ENCODE data around the gene CANT1. TPM values are rescaled to one million over a fixed set of nuclear protein-coding genes. Genes with fewer than 3 reads are reported as not detected.

CANT1 gene
- total RNA-seq, 2 experiments from 2014 or later = 48.7 to 51.0 TPM

DNA sequence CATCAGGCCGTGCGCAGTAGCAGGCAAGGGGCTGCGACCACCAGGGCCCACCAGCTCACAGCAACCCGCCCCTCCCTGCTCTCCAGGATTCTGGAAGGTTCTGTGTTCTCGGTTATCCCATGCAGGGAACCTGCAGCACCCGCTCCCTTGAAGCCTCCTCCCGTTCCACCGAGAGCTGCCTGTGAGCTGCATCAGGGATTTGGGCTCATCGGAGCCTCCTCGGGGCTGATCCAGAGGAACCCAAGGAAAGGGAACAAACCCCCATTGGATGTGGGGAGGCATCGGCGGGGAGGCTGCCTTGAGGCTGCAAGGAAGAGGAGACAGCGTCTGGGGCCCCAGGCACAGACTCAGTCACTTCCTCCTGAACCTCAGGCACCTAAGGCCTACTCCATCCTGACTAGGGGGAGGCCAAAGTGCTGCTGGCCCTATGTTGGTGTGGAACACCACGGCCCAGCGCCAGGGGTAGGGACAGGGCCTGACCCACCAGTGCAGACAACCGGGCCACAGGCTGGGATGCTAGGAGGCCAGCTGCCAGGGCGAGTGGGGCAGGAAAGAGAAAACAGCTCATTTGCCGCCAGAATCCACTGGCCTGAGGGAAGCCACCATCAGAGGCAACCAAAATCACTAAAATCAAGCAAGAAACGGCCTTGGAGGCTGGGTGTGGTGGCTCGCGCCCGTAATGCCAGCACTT lies 15.4 kb downstream of the CANT1 start:
- no peak for DNase-seq
- Mint-ChIP-seq H3K36me3 (ENCODE audit: low read depth) (peaks cover 35% of the 10 kb centered on the region), H3K4me3 (no peak overlapping the region), H3K27me3 (ENCODE audit: low read depth) (no peaks in the 10 kb centered on the region), H3K4me1 (ENCODE audit: low read depth) (no peaks in the 10 kb centered on the region), H3K27ac (no peak overlapping the region), H3K9me3 (no peaks in the 10 kb centered on the region)
- CTCF ChIA-PET = interaction anchor here (0.6 to 1.8 kb wide), 4 partner anchors 15 to 139 kb away, joined by 3 to 5 read pairs (median 3); no protein-coding TSS in a partner anchor
- intact Hi-C loops (cut with micrococcal nuclease) = no loop called here

DNA sequence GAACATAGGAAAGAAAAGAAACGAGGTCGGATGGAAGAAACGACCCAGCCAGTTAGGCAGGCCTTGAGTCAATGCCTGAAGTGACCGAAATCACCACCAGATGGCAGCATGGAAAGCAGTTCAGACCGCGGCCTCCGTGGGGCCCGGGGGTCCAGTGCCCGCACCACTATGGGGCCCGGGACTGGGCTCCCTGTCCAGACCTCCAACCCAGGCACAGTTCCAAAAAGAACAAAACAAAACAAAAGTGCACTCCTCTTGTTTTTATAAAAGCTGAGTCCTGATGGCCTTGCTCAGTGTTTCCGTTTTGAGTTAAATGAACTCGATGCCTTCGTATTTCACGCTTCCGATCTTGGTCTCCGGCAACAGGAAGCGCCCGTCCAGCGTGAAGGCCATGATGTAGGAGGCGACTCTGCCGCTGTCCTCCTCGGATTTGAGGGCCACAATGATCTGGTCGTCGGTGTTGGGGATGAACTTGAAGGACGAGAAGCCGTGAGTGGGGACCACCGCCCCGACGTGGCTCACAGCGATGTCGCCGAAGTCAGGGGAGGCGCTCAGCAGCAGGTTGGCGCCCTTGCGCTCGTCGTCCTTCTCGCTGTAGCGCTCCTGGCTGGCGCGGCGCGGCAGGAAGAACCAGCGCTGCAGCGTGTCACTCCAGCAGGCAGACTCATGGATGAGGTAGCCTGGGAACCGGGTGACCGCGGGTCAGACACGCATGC lies 16.2 kb downstream of the CANT1 start:
- DNase-seq = peak; percentile 73
- H3K27me3 Mint-ChIP-seq (ENCODE audit: low read depth) = no peaks in the 10 kb centered on the region
- H3K27ac Mint-ChIP-seq = no peak overlapping the region
- H3K36me3 Mint-ChIP-seq (ENCODE audit: low read depth) = peaks cover 35% of the 10 kb centered on the region
- no peaks in the 10 kb centered on the region for H3K4me1 Mint-ChIP-seq (ENCODE audit: low read depth)
- intact Hi-C loops (cut with micrococcal nuclease) = no loop called here
- CTCF ChIA-PET = interaction anchor here (0.6 to 1.8 kb wide), 5 partner anchors 14 to 140 kb away, joined by 3 to 5 read pairs (median 3); no protein-coding TSS in a partner anchor
- no peaks in the 10 kb centered on the region for H3K9me3 Mint-ChIP-seq
- H3K4me3 Mint-ChIP-seq = no peak overlapping the region

DNA sequence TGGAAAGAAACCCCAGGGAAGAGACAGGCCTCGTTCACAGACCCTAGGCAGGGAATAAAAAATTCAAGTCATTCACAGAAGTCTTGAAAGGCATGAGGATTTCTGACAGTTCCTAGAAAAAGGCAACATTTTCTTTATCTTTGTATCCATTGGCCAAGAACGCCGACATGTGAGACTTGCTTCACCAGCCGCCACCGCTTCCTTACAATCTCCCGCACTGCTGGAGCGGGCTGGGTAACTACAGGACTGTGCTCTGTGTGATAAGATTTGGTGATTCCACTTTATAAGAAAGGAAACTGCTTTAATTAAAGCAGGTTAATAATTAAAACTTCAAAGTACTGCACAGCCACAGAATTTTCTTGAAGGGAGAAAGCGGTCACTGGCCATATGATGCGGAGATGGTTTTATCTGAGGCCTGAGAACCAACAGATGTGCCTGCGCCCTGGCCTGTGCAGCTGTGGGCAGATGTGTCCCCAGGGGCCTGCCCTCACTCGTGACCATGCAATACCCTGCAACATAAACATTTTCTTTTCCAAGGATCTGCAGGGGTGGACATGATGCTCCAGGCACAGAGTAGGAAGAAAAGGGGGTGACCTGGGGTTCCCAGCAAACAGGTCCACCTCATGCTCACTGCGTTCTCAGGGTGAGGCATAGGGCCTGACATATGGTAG lies 16.9 kb downstream of the CANT1 start:
- no peaks in the 10 kb centered on the region for H3K27me3 Mint-ChIP-seq (ENCODE audit: low read depth)
- intact Hi-C loops (cut with micrococcal nuclease) = no loop called here

DNA sequence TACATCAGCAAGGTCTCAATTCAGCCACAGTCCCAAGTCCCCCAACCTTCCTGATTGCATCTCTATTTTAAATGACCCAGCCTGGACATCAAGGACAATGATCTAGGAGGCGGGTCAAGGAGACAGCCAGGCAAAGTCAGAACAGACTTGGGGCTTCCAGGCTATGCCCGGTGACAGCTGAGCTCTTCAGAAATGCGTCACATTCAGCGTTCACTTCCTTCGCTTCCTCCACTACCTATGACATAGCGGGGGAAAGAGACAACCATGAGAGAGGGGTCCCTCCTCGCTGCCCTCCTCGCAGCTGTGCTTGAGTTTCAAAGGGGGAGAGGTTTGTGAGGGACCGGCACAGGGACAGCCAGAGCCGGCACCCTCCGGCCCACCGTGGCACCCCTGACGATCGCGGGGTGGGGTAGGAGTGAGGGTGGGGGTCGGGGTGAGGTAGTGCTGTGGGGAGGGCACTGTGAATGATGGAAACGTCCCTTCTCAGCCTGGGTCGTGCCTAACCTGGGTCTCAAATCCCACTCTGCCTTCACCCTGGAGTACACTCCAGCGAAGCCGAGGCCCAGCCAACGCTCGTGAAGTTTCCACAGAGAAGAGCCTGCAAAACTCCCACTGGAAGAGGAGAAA lies 17.5 kb downstream of the CANT1 start:
- DNase-seq = no peak
- CTCF ChIA-PET = no interaction called here
- H3K36me3 Mint-ChIP-seq (ENCODE audit: low read depth) = peaks cover 33% of the 10 kb centered on the region
- intact Hi-C loops (cut with micrococcal nuclease) = no loop called here
- H3K9me3 Mint-ChIP-seq = no peaks in the 10 kb centered on the region
- H3K27ac Mint-ChIP-seq = no peak overlapping the region
- peaks cover 4% of the 10 kb centered on the region for H3K4me1 Mint-ChIP-seq (ENCODE audit: low read depth)
- H3K4me3 Mint-ChIP-seq = no peak overlapping the region
- H3K27me3 Mint-ChIP-seq (ENCODE audit: low read depth) = no peaks in the 10 kb centered on the region

More for the DNA sequence above, 16.9 kb downstream of the CANT1 start:
- no peak for DNase-seq
- H3K27ac Mint-ChIP-seq = no peak overlapping the region
- CTCF ChIA-PET = interaction anchor here (0.6 to 1.8 kb wide), 5 partner anchors 13 to 140 kb away, joined by 3 to 5 read pairs (median 3); no protein-coding TSS in a partner anchor
- peaks cover 35% of the 10 kb centered on the region for H3K36me3 Mint-ChIP-seq (ENCODE audit: low read depth)
- H3K4me3 Mint-ChIP-seq = no peak overlapping the region
- peaks cover under 1% of the 10 kb centered on the region for H3K4me1 Mint-ChIP-seq (ENCODE audit: low read depth)
- no peaks in the 10 kb centered on the region for H3K9me3 Mint-ChIP-seq

DNA sequence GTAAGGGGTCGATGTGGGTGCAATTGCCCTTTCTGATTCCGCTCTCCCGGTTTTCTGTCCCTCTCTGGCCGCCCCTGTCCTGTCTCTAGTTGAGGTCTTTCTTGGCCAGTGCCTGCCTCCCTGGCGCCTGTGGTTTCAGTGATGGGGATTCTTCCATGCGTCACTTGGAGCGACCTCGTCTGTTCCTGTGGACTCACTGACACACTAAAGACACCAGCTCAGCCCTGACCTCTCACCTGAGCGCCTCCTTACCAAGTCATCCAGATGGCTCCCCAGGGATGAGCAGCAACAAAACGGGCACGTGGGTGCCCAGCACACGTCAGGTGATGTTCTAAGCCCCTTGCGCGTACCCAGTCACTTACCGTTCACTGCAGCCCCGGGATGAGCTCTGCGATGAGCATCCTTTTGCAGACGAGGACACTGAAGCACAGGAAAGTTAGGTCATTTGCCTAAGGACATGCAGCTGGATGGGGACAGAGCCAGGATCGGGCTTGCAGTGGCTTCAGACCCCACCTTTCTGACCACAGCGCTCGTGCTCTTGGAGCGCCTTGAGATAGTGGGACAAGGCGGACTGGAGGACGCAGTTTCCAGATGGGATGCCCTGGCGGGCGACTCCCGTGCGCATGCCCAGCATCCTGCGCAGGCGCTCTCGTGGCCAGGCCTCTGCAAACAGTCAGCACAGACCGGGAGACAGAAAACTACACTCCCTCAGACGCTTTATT lies 18.4 kb downstream of the CANT1 start:
- peaks cover 28% of the 10 kb centered on the region for H3K36me3 Mint-ChIP-seq (ENCODE audit: low read depth)
- H3K4me1 Mint-ChIP-seq (ENCODE audit: low read depth) = peaks cover 13% of the 10 kb centered on the region
- no peaks in the 10 kb centered on the region for H3K27me3 Mint-ChIP-seq (ENCODE audit: low read depth)
- CTCF ChIA-PET = interaction anchor here (0.9 kb wide), 1 partner anchor 10 kb away, joined by 3 read pairs; no protein-coding TSS in a partner anchor
- H3K27ac Mint-ChIP-seq = no peak overlapping the region
- H3K4me3 Mint-ChIP-seq = no peak overlapping the region
- no peaks in the 10 kb centered on the region for H3K9me3 Mint-ChIP-seq
- intact Hi-C loops (cut with micrococcal nuclease) = no loop called here
- DNase-seq = no peak

DNA sequence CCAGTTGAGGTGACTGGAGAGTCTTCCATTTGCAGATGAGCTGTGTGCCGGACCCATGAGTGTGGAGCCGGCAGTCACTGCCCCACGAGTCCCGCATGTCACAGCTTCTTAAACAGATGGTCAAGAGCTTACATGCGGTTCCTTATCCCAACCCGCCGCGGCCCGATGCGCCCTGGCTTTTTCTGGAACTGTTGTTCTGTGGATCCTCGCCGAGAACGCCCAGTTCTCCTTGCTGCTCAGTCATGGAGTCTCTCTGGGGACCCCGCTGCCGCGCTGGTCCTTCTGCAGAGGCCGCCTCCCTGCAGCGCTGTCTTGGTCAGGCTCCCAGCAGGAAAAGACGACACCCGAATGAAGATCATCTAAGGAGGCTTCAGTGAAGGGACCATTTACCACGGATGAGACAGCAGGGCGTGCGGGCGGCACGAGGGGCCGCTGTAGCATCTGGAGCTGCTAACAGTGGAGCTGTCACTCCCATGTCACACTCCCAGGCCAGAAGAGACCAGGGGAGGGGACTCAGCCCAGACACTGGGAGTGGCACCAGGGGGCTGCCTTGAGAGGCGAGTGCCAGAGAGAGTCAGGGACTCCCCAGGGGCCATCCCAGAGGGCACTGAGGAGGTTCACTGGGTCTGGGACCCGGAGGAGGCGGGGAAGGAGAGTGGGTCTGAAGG lies 19.1 kb downstream of the CANT1 start:
- Mint-ChIP-seq H3K4me3 (no peak overlapping the region), H3K27me3 (ENCODE audit: low read depth) (no peaks in the 10 kb centered on the region), H3K27ac (no peak overlapping the region), H3K4me1 (ENCODE audit: low read depth) (peaks cover 18% of the 10 kb centered on the region), H3K9me3 (no peaks in the 10 kb centered on the region), H3K36me3 (ENCODE audit: low read depth) (peaks cover 25% of the 10 kb centered on the region)
- CTCF ChIA-PET = interaction anchor here (0.7 to 0.9 kb wide), 2 partner anchors 10 to 54 kb away, joined by 3 read pairs; no protein-coding TSS in a partner anchor
- no peak for DNase-seq
- intact Hi-C loops (cut with micrococcal nuclease) = no loop called here

DNA sequence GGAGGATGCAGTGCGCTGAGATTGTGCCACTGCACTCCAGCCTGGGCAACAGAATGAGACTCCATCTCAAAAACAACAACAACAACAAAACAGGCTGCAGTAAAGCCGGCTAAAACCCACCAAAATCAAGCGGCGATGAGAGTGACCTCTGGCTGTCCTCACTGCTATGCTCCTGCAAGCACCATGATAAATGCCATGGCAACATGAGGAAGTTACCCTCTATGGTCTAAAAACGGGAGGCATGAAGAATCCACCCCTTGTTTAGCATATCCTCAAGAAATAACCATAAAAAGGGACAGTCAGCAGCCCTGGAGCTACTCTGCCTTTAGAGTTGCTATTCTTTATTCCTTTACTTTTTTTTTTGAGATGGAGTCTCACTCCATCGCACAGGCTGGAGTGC lies 21.4 kb downstream of the CANT1 start:
- H3K9me3 Mint-ChIP-seq = no peaks in the 10 kb centered on the region
- CTCF ChIA-PET = interaction anchor here (0.6 kb wide), 1 partner anchor 349 kb away, joined by 3 read pairs; no protein-coding TSS in a partner anchor
- intact Hi-C loops (cut with micrococcal nuclease) = no loop called here
- H3K27me3 Mint-ChIP-seq (ENCODE audit: low read depth) = no peaks in the 10 kb centered on the region
- peaks cover 15% of the 10 kb centered on the region for H3K36me3 Mint-ChIP-seq (ENCODE audit: low read depth)
- peaks cover 18% of the 10 kb centered on the region for H3K4me1 Mint-ChIP-seq (ENCODE audit: low read depth)
- no peak overlapping the region for H3K27ac Mint-ChIP-seq
- DNase-seq = no peak
- no peak overlapping the region for H3K4me3 Mint-ChIP-seq

DNA sequence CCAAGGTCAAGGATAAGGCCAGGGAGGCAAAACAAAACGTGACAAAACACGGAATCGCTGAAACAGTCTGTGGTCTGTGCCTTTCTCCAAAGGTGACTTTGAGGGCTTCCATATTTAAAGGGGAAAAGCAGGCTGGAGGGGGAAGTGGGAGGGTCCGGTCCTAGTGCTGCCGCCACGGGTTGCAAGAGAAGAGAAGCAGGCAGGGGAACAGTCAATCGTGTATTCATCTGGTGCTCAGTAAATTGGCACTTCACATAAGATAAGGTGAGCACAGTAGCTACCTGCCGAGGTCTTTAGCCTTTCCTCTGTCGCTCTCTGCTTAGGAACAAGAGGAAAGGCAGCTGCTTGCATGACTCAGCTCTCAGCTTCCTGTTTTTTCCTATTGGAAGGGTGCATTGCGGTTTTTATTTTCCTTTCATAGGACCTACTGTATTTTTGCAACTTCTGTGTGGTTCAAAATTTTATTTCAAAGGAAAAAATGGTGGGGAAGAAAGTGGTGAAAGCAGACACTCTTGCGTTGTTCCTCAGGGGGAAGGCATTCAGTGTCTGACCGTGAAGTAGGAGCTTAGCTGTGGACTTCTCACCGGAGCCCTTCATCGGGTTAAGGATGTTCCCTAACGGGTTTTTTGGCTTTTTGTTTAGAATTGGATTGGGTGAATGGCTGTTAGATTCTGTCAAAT lies 22.8 kb downstream of the CANT1 start:
- no peaks in the 10 kb centered on the region for H3K27me3 Mint-ChIP-seq (ENCODE audit: low read depth)
- H3K4me3 Mint-ChIP-seq = peak overlapping the region; percentile 5
- H3K36me3 Mint-ChIP-seq (ENCODE audit: low read depth) = peaks cover 11% of the 10 kb centered on the region
- no peak for DNase-seq
- peaks cover 18% of the 10 kb centered on the region for H3K4me1 Mint-ChIP-seq (ENCODE audit: low read depth)
- H3K9me3 Mint-ChIP-seq = no peaks in the 10 kb centered on the region
- intact Hi-C loops (cut with micrococcal nuclease) = loop anchor here (2.0 kb wide), 1 partner anchor 56 kb away; no protein-coding TSS in a partner anchor
- CTCF ChIA-PET = interaction anchor here (0.6 to 1.2 kb wide), 3 partner anchors 9 to 13 kb away, joined by 3 read pairs; no protein-coding TSS in a partner anchor
- no peak overlapping the region for H3K27ac Mint-ChIP-seq

GRCh38 chr17:78986048-78986648 lies 23.4 kb downstream of the CANT1 start:
- Mint-ChIP-seq H3K27me3 (ENCODE audit: low read depth) (no peaks in the 10 kb centered on the region), H3K36me3 (ENCODE audit: low read depth) (peaks cover 8% of the 10 kb centered on the region), H3K9me3 (no peaks in the 10 kb centered on the region), H3K4me1 (ENCODE audit: low read depth) (peaks cover 18% of the 10 kb centered on the region), H3K4me3 (peak overlapping the region; percentile 5), H3K27ac (no peak overlapping the region)
- intact Hi-C loops (cut with micrococcal nuclease) = loop anchor here (2.0 kb wide), 1 partner anchor 57 kb away; no protein-coding TSS in a partner anchor
- CTCF ChIA-PET = interaction anchor here (0.6 to 1.2 kb wide), 5 partner anchors 10 to 164 kb away, joined by 3 to 4 read pairs (median 3); no protein-coding TSS in a partner anchor
- no peak for DNase-seq

DNA sequence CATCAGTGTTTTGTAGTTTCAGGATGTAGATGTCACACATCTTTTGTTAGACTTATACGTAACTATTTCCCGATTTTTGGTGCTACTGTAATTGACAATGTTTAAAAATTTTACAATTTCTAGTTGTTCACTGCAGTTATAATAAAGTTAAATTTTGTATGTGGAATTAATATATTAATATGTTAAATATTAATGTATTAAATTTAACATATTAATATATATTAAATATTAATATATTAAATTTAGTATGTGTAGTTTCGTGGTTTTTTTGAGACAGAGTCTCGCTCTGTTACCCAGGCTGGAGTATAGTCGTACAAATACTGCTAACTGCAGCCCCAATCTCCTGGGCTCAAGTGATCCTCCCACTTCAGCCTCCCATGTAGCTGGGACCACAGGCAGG lies 24.2 kb downstream of the CANT1 start:
- intact Hi-C loops (cut with micrococcal nuclease) = no loop called here
- H3K36me3 Mint-ChIP-seq (ENCODE audit: low read depth) = peaks cover 4% of the 10 kb centered on the region

More for the DNA sequence above, 24.2 kb downstream of the CANT1 start:
- no peak for DNase-seq
- Mint-ChIP-seq H3K27me3 (ENCODE audit: low read depth) (no peaks in the 10 kb centered on the region), H3K4me1 (ENCODE audit: low read depth) (peaks cover 18% of the 10 kb centered on the region), H3K27ac (no peak overlapping the region), H3K9me3 (no peaks in the 10 kb centered on the region), H3K4me3 (no peak overlapping the region)
- CTCF ChIA-PET = interaction anchor here (0.6 to 0.7 kb wide), 4 partner anchors 60 to 164 kb away, joined by 3 to 4 read pairs (median 4); no protein-coding TSS in a partner anchor

Data from activated naive CD4-positive, alpha-beta T cell treated with anti-CD3 and anti-CD28 coated beads for 36 hours (primary cell).